Liver (tissue), 3 donors: ENCODE results near the gene HMGCL.

ENCODE experiments used
- CTCF ChIP-seq: fragments of 150-350 bp; IDR thresholded peaks from 2 replicates; pipeline ENCODE4 v1.5.1; 2017; ENCODE audit warnings: improper control_type of control experiment, low read depth, low read length; ENCODE audit not compliant: missing input control
- EGR1 ChIP-seq, 2 donors: IDR thresholded peaks; 2 replicates each; pipeline ENCODE4 v1.6.1; 2016 to 2018; ENCODE audit warnings: antibody characterized with exemption in 2 of 2, low read depth in 2 of 2
- FOXA1 ChIP-seq: IDR thresholded peaks from 2 replicates; pipeline ENCODE4 v1.6.1; 2016; ENCODE audit warnings: antibody characterized with exemption
- GABPA ChIP-seq, 2 donors: IDR thresholded peaks in 1 of 2; conservative IDR thresholded peaks in 1 of 2; 2 replicates each; pipeline ENCODE4 v1.6.1; 2016; ENCODE audit warnings: antibody characterized with exemption in 2 of 2, mild to moderate bottlenecking in 1 of 2, moderate library complexity in 1 of 2
- HNF4G ChIP-seq: IDR thresholded peaks from 2 replicates; pipeline ENCODE4 v1.6.1; 2016; ENCODE audit warnings: antibody characterized with exemption
- JUND ChIP-seq, 2 donors: IDR thresholded peaks; 2 replicates each; pipeline ENCODE4 v1.6.1; 2016; ENCODE audit warnings: antibody characterized with exemption in 2 of 2
- NR2F2 ChIP-seq: IDR thresholded peaks from 2 replicates; pipeline ENCODE4 v1.6.1; 2016; ENCODE audit warnings: antibody characterized with exemption
- RXRA ChIP-seq, 2 donors: IDR thresholded peaks; 2 replicates each; pipeline ENCODE4 v1.6.1; 2017 to 2018; ENCODE audit warnings: antibody characterized with exemption in 2 of 2, mild to moderate bottlenecking in 1 of 2
- TAF1 ChIP-seq: conservative IDR thresholded peaks from 2 replicates; pipeline ENCODE4 v1.6.1; 2016; ENCODE audit warnings: antibody characterized with exemption, mild to moderate bottlenecking
- YY1 ChIP-seq: IDR thresholded peaks from 2 replicates; pipeline ENCODE4 v1.6.1; 2016; ENCODE audit warnings: antibody characterized with exemption, mild to moderate bottlenecking
- TF ChIP-seq, protein P1 (sequence below): IDR thresholded peaks from 2 replicates; pipeline ENCODE4 v1.6.1; 2016; ENCODE audit warnings: antibody characterized with exemption
- donor health status: healthy.
- donor health status: healthy.

- TF ChIP-seq CTCF: no peak
- TF ChIP-seq HNF4G: no peak
- TF ChIP-seq EGR1 (IDR thresholded peaks at IDR 0.05; ENCODE audit: low read depth in 2 of 2): no peak
- TF ChIP-seq RXRA (IDR thresholded peaks at IDR 0.05): no peak
- no peak for TF ChIP-seq JUND (IDR thresholded peaks at IDR 0.05)
- TF ChIP-seq YY1: no peak
- TF ChIP-seq, protein P1, sequence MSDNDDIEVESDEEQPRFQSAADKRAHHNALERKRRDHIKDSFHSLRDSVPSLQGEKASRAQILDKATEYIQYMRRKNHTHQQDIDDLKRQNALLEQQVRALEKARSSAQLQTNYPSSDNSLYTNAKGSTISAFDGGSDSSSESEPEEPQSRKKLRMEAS: no peak
- no peak for TF ChIP-seq NR2F2
- no peak for TF ChIP-seq TAF1
- no peak for TF ChIP-seq GABPA (IDR thresholded peaks at IDR 0.05 in 1 of 2, conservative IDR thresholded peaks at IDR 0.05 in 1 of 2)
- no peak for TF ChIP-seq FOXA1
Measured at GRCh38 chr1:23817633-23818032, 7.6 kb downstream of the HMGCL start.
